ENCODE data around the gene LTBP2.
A peak's percentile ranks its signal among the peaks of the same experiment; 100 is the strongest.

LTBP2 gene

GRCh38 chr14:74587363-74587707 is 24.7 kb downstream of the LTBP2 start:
- DNase-seq = no peak

GRCh38 chr14:74586681-74587362 is 25.2 kb downstream of the LTBP2 start:
- no peak for DNase-seq

- DNase-seq = no peak
Measured at GRCh38 chr14:74585406-74586335, 26.4 kb downstream of the LTBP2 start.

- no peak for DNase-seq
Measured at GRCh38 chr14:74584951-74585350, 27.1 kb downstream of the LTBP2 start.

GRCh38 chr14:74583689-74584434 is 28.2 kb downstream of the LTBP2 start:
- no peak for DNase-seq

GRCh38 chr14:74582910-74583581 is 29.0 kb downstream of the LTBP2 start:
- DNase-seq = no peak

GRCh38 chr14:74580275-74580672 is 31.8 kb downstream of the LTBP2 start:
- DNase-seq = no peak

- no peak for DNase-seq
Measured at GRCh38 chr14:74579447-74580274, 32.4 kb downstream of the LTBP2 start.

- DNase-seq = no peak
Measured at GRCh38 chr14:74578479-74578878, 33.6 kb downstream of the LTBP2 start.

- DNase-seq = no peak
Measured at GRCh38 chr14:74577948-74578275, 34.1 kb downstream of the LTBP2 start.

GRCh38 chr14:74577247-74577947 is 34.6 kb downstream of the LTBP2 start:
- DNase-seq = no peak

- no peak for DNase-seq
Measured at GRCh38 chr14:74575936-74576335, 36.1 kb downstream of the LTBP2 start.

- DNase-seq = no peak
Measured at GRCh38 chr14:74575507-74575906, 36.5 kb downstream of the LTBP2 start.

- DNase-seq = no peak
Measured at GRCh38 chr14:74574706-74575105, 37.3 kb downstream of the LTBP2 start.

- no peak for DNase-seq
Measured at GRCh38 chr14:74574090-74574433, 38.0 kb downstream of the LTBP2 start.

- DNase-seq = no peak
Measured at GRCh38 chr14:74573421-74574089, 38.5 kb downstream of the LTBP2 start.

- DNase-seq = no peak
Measured at GRCh38 chr14:74572726-74573301, 39.2 kb downstream of the LTBP2 start.

GRCh38 chr14:74571901-74572725 is 39.9 kb downstream of the LTBP2 start:
- peak; percentile 22 to 35 for DNase-seq

- DNase-seq = no peak
Measured at GRCh38 chr14:74571441-74571841, 40.6 kb downstream of the LTBP2 start.

- no peak for DNase-seq
Measured at GRCh38 chr14:74570696-74571095, 41.3 kb downstream of the LTBP2 start.

Measured in NCI-H187 (cell line).